ENCODE data around the gene ALK. TPM values are rescaled to one million over a fixed set of nuclear protein-coding genes. Genes with fewer than 3 reads are reported as not detected.

The ALK gene
- total and polyA plus RNA-seq, 2 experiments from 2014 or later, result 0.35 TPM; not detected in 1

DNA sequence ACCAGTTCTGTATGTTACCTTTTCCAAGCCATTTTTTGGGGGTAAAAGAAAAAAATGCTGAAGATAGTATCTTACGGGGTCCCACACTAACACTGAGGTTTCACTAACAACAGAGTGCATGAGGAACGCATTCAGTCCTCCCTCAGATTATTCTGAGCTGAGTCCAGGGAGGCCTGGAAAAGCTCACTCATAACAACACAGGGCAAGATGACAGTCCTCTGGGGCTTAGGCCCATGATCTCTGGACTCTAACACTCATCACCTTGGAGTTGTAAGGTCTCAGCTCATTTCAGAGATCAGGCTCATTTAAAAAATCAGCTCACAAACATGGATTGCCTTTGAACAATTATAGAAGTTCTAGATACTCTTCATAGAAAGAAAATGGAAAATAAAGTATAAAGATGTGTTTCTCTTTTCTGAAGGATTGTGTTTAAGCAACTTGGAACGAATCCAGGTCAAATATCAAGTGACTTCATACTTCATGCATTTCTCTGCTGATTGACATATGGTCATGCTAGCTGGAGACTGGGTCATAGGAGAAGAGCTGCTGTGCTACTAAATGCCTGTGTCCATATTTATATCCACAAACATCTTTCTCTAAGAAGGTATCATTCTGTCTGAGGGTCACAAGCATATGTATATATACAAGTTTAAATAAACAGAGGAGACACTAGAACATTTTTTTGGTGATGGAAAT is 265.8 kb downstream of the ALK start (continued):
- TF ChIP-seq ETS1 (IDR thresholded peaks at IDR 0.05), result no peak
- TF ChIP-seq JUNB (IDR thresholded peaks at IDR 0.05; ENCODE audit: unreplicated experiment), result no peak
- TF ChIP-seq REST (IDR thresholded peaks at IDR 0.05; ENCODE audit: unreplicated experiment), result no peak
- no peak for TF ChIP-seq POLR2AphosphoS5 (IDR thresholded peaks at IDR 0.05; ENCODE audit: low read depth)
- TF ChIP-seq STAT1 (IDR thresholded peaks at IDR 0.05; ENCODE audit: unreplicated experiment), result no peak
- TF ChIP-seq CTCF (conservative IDR thresholded peaks at IDR 0.05; ENCODE audit: low read depth in 2 of 2), result no peak
- TF ChIP-seq NANOG (IDR thresholded peaks at IDR 0.05; ENCODE audit: borderline replicate concordance), result no peak
- TF ChIP-seq EZH2phosphoT487 (IDR thresholded peaks at IDR 0.05; ENCODE audit: unreplicated experiment), result no peak
- TF ChIP-seq EZH2 (IDR thresholded peaks at IDR 0.05; ENCODE audit: low read depth, unreplicated experiment), result no peak
- TF ChIP-seq CREB1 (CRISPR knock-in tag; IDR thresholded peaks at IDR 0.05; ENCODE audit: low read depth), result no peak
- TF ChIP-seq ZNF114 (CRISPR knock-in tag; IDR thresholded peaks at IDR 0.05), result no peak

- no peak overlapping the region for H3K4me3 Mint-ChIP-seq
- no peak for TF ChIP-seq CTCF (conservative IDR thresholded peaks at IDR 0.05; ENCODE audit: low read depth in 2 of 2)
- TF ChIP-seq JUNB (IDR thresholded peaks at IDR 0.05; ENCODE audit: unreplicated experiment), result no peak
- TF ChIP-seq EZH2phosphoT487 (IDR thresholded peaks at IDR 0.05; ENCODE audit: unreplicated experiment), result no peak
- no peak for TF ChIP-seq EZH2 (IDR thresholded peaks at IDR 0.05; ENCODE audit: low read depth, unreplicated experiment)
- no peak for TF ChIP-seq CREB1 (CRISPR knock-in tag; IDR thresholded peaks at IDR 0.05; ENCODE audit: low read depth)
- no peak for TF ChIP-seq STAT1 (IDR thresholded peaks at IDR 0.05; ENCODE audit: unreplicated experiment)
- no peak for TF ChIP-seq POLR2AphosphoS5 (IDR thresholded peaks at IDR 0.05; ENCODE audit: low read depth)
- TF ChIP-seq ETS1 (IDR thresholded peaks at IDR 0.05), result no peak
Measured at GRCh38 chr2:29650631-29651097, 270.7 kb downstream of the ALK start.

More at GRCh38 chr2:29650631-29651097, 270.7 kb downstream of the ALK start:
- H3K4me3 ChIP-seq, result no peak overlapping the region
- Mint-ChIP-seq H3K27ac (no peak overlapping the region), H3K4me1 (peaks cover 3% of the 10 kb centered on the region; the same call in 2 of the 3 replicates), H3K27me3 (ENCODE audit: insufficient read depth, low read depth, poor library complexity) (no peaks in the 10 kb centered on the region), H3K36me3 (ENCODE audit: low read depth) (peaks cover 7% of the 10 kb centered on the region; the same call in 2 of the 3 replicates), H3K9me3 (peaks cover 12% of the 10 kb centered on the region)
- DNase-seq (ENCODE audit: low spot score) (no peak), ATAC-seq (no peak)
- H4K20me1 ChIP-seq (replicated peaks; ENCODE audit: insufficient read depth), result no peaks in the 10 kb centered on the region
- no peaks in the 10 kb centered on the region for H3F3A ChIP-seq (replicated peaks; ENCODE audit: low read depth)
- H3K27ac ChIP-seq (ENCODE audit: low read depth), result no peak overlapping the region
- H3K79me2 ChIP-seq (replicated peaks; ENCODE audit: insufficient read depth), result no peaks in the 10 kb centered on the region
- no peaks in the 10 kb centered on the region for H3K27me3 ChIP-seq (ENCODE audit: insufficient read depth)
- H3K4me2 ChIP-seq, result no peak overlapping the region
- H3K36me3 ChIP-seq (ENCODE audit: insufficient read depth), result no peaks in the 10 kb centered on the region
- H3K4me1 ChIP-seq (ENCODE audit: insufficient read depth), result no peaks in the 10 kb centered on the region
- peak overlapping the region; percentile 66; the same call in 1 of the 2 replicates for H2AFZ ChIP-seq
- peaks cover 16% of the 10 kb centered on the region for H3K9me2 ChIP-seq (ENCODE audit: insufficient read depth)
